Stimulated activated naive CD8-positive, alpha-beta T cell treated with anti-CD3 and anti-CD28 coated beads, Interleukin-15, Interleukin-2, amounts not matched to agents 100 ng/mL and 50 ng/mL, for 24 hours (primary cell): ENCODE measurements around the gene CCNB1.
"Not testable (repeated sequence)": the region's sequence is repeated elsewhere in the genome, so short reads cannot be mapped to it uniquely, and the experiment has no call there.

Source experiments
- H3K27ac Mint-ChIP-seq: one replicate; pipeline ENCODE4 v1.8.0; 2021; ENCODE audit warnings: mild to moderate bottlenecking, mixed read lengths
- H3K27me3 Mint-ChIP-seq: one replicate; pipeline ENCODE4 v1.8.0; 2021; ENCODE audit warnings: mixed read lengths
- H3K36me3 Mint-ChIP-seq: one replicate; pipeline ENCODE4 v1.8.0; 2021; ENCODE audit warnings: low read depth, mixed read lengths
- H3K4me1 Mint-ChIP-seq: one replicate; pipeline ENCODE4 v1.8.0; 2021; ENCODE audit warnings: low read depth, mixed read lengths
- H3K4me3 Mint-ChIP-seq: one replicate; pipeline ENCODE4 v1.8.0; 2021; ENCODE audit warnings: mild to moderate bottlenecking, mixed read lengths
- H3K9me3 Mint-ChIP-seq: one replicate; pipeline ENCODE4 v1.8.0; 2021; ENCODE audit warnings: mixed read lengths

CCNB1 gene

DNA sequence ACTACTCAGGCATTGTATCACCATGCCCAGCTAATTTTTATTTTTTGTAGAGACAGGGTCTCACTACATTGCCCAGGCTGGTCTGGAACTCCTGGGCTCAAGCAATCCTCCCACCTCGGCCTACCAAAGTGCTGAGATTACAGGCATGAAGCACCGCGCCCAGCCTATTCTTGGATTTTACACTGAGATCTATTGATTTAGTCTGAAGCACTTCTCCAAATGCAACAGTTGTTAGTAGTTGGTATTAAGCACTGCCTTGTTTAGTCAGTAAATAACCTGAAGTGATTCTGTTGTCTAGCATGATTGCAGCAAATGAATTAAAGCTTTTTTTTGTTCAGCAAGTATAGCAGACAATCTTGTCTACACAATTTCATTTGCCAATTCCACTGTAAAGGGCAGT, 8.9 kb upstream of the CCNB1 start:
- Mint-ChIP-seq H3K36me3 (no peaks in the 10 kb centered on the region), H3K27me3 (no peaks in the 10 kb centered on the region), H3K9me3 (no peaks in the 10 kb centered on the region), H3K27ac (no peak overlapping the region), H3K4me1 (no peaks in the 10 kb centered on the region), H3K4me3 (no peak overlapping the region)

GRCh38 chr5:69160651-69161050, 6.3 kb upstream of the CCNB1 start:
- H3K4me1 Mint-ChIP-seq: peaks cover under 1% of the 10 kb centered on the region
- H3K4me3 Mint-ChIP-seq: no peak overlapping the region
- H3K36me3 Mint-ChIP-seq: no peaks in the 10 kb centered on the region
- H3K27ac Mint-ChIP-seq: no peak overlapping the region
- no peaks in the 10 kb centered on the region for H3K27me3 Mint-ChIP-seq
- no peaks in the 10 kb centered on the region for H3K9me3 Mint-ChIP-seq

- Mint-ChIP-seq H3K4me1 (peaks cover 36% of the 10 kb centered on the region), H3K36me3 (peaks cover 49% of the 10 kb centered on the region), H3K27ac (peak overlapping the region; percentile 82), H3K9me3 (no peaks in the 10 kb centered on the region), H3K27me3 (no peaks in the 10 kb centered on the region), H3K4me3 (peak overlapping the region; percentile 93)
These were observed 524 bp downstream of the CCNB1 start for GRCh38 chr5:69167493-69167855.

DNA sequence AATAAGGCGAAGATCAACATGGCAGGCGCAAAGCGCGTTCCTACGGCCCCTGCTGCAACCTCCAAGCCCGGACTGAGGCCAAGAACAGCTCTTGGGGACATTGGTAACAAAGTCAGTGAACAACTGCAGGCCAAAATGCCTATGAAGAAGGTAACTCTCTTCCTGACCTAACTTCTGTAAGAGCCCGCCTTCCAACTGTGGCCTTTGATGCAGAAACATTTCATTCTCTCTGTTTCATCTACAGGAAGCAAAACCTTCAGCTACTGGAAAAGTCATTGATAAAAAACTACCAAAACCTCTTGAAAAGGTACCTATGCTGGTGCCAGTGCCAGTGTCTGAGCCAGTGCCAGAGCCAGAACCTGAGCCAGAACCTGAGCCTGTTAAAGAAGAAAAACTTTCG, 979 bp downstream of the CCNB1 start:
- Mint-ChIP-seq H3K4me3 (peak overlapping the region; percentile 93), H3K27me3 (no peaks in the 10 kb centered on the region), H3K27ac (peak overlapping the region; percentile 82), H3K36me3 (peaks cover 54% of the 10 kb centered on the region), H3K4me1 (peaks cover 36% of the 10 kb centered on the region), H3K9me3 (no peaks in the 10 kb centered on the region)

GRCh38 chr5:69170495-69170894, 3.5 kb downstream of the CCNB1 start:
- H3K27ac Mint-ChIP-seq: no peak overlapping the region
- H3K9me3 Mint-ChIP-seq: no peaks in the 10 kb centered on the region
- no peaks in the 10 kb centered on the region for H3K27me3 Mint-ChIP-seq
- H3K4me1 Mint-ChIP-seq: peaks cover 36% of the 10 kb centered on the region
- peaks cover 80% of the 10 kb centered on the region for H3K36me3 Mint-ChIP-seq
- no peak overlapping the region for H3K4me3 Mint-ChIP-seq

GRCh38 chr5:69170969-69171368, 4.0 kb downstream of the CCNB1 start:
- Mint-ChIP-seq H3K27me3 (no peaks in the 10 kb centered on the region), H3K27ac (no peak overlapping the region), H3K4me3 (no peak overlapping the region), H3K4me1 (peaks cover 32% of the 10 kb centered on the region), H3K9me3 (no peaks in the 10 kb centered on the region), H3K36me3 (peaks cover 83% of the 10 kb centered on the region)

DNA sequence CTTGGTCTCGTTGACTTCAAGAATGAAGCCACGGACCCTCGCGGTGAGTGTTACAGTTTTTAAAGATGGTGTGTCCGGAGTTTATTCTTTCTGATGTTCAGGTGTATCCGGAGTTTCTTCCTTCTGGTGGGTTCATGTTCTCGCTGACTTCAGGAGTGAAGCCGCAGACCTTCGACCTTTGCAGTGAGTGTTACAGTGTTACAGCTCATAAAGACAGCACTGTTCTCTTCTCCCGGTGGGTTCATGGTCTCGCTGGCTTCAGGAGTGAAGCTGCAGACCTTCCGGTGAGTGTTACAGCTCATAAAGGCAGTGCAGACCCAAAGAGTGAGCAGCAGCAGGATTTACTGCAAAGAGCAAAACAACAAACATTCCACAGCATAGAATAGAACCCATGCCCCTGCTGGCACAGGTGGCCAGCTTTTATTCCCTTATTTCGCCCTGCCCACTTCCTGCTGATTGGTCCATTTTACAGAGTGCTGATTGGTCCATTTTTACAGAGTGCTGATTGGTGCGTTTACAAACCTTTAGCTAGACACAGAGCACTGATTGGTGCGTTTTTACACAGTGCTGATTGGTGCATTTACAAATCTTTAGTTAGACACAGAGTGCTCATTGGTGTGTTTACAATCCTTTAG, 14.8 kb downstream of the CCNB1 start:
- H3K36me3 Mint-ChIP-seq: peaks cover 17% of the 10 kb centered on the region
- not testable (repeated sequence) for H3K9me3 Mint-ChIP-seq, H3K4me1 Mint-ChIP-seq, H3K27ac Mint-ChIP-seq, H3K27me3 Mint-ChIP-seq, H3K4me3 Mint-ChIP-seq

DNA sequence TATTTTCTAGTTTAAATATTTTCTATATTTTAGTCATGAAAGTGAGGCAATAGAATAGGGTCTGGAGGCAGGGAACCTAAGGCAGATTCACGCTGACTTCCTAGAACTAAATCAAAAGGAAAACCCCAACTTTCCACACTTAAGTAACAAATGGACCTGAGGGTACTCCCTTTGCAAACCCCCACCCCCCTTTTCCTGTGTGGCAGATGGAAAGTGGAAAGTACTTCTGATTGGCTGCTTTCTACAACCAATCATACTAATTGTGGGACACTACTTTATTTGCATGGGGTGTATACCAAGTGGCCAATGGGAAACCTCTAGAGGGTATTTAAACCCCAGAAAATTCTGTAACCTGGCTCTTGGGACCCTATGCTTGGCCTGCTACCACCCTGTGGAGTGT, 17.7 kb downstream of the CCNB1 start:
- Mint-ChIP-seq H3K27ac (no peak overlapping the region), H3K4me1 (peaks cover 9% of the 10 kb centered on the region), H3K27me3 (no peaks in the 10 kb centered on the region), H3K36me3 (no peaks in the 10 kb centered on the region), H3K4me3 (no peak overlapping the region), H3K9me3 (no peaks in the 10 kb centered on the region)

- Mint-ChIP-seq H3K27me3 (no peaks in the 10 kb centered on the region), H3K4me1 (peaks cover 15% of the 10 kb centered on the region), H3K9me3 (no peaks in the 10 kb centered on the region), H3K36me3 (peaks cover 9% of the 10 kb centered on the region), H3K27ac (no peak overlapping the region), H3K4me3 (peak overlapping the region; percentile 25)
These were observed 20.4 kb downstream of the CCNB1 start for GRCh38 chr5:69187342-69187741.

GRCh38 chr5:69188811-69189161, 21.8 kb downstream of the CCNB1 start:
- Mint-ChIP-seq H3K27ac (peak overlapping the region; percentile 96), H3K9me3 (no peaks in the 10 kb centered on the region), H3K27me3 (no peaks in the 10 kb centered on the region), H3K4me1 (peaks cover 15% of the 10 kb centered on the region), H3K36me3 (peaks cover 11% of the 10 kb centered on the region), H3K4me3 (peak overlapping the region; percentile 98)

- no peaks in the 10 kb centered on the region for H3K27me3 Mint-ChIP-seq
- H3K36me3 Mint-ChIP-seq: peaks cover 11% of the 10 kb centered on the region
- peak within 1 kb of the TSS; percentile 98 for H3K4me3 Mint-ChIP-seq
- peak within 1 kb of the TSS; percentile 96 for H3K27ac Mint-ChIP-seq
- peaks cover 15% of the 10 kb centered on the region for H3K4me1 Mint-ChIP-seq
- H3K9me3 Mint-ChIP-seq: no peaks in the 10 kb centered on the region
These were observed 22.5 kb downstream of the CCNB1 start, which contains the start of gene CENPH for GRCh38 chr5:69189162-69190086. Gene CENPH, plus strand, starts transcription at chr5:69189583. Its CDS starts 52 bp downstream, at chr5:69189635.

DNA sequence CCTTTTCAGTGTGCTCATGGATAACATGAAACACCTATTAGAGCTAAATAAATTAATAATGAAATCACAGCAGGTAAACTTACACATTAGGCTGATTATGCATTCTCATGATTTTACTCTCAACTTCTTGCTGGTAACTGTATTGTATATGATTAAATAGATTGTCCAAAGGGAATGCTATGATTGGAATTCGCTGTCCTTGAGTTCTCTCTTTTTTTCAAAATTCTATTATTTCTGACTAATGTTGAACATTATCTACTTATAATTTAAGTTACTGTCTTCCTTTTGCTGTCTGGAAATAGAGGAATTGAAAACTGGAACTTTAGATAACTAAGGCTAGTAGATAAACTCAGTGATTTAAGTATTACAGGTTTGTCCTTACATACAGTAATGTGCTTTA, 35.5 kb downstream of the CCNB1 start:
- no peaks in the 10 kb centered on the region for H3K27me3 Mint-ChIP-seq
- H3K9me3 Mint-ChIP-seq: no peaks in the 10 kb centered on the region
- H3K4me3 Mint-ChIP-seq: no peak overlapping the region
- no peaks in the 10 kb centered on the region for H3K4me1 Mint-ChIP-seq
- H3K36me3 Mint-ChIP-seq: peaks cover 50% of the 10 kb centered on the region
- no peak overlapping the region for H3K27ac Mint-ChIP-seq

DNA sequence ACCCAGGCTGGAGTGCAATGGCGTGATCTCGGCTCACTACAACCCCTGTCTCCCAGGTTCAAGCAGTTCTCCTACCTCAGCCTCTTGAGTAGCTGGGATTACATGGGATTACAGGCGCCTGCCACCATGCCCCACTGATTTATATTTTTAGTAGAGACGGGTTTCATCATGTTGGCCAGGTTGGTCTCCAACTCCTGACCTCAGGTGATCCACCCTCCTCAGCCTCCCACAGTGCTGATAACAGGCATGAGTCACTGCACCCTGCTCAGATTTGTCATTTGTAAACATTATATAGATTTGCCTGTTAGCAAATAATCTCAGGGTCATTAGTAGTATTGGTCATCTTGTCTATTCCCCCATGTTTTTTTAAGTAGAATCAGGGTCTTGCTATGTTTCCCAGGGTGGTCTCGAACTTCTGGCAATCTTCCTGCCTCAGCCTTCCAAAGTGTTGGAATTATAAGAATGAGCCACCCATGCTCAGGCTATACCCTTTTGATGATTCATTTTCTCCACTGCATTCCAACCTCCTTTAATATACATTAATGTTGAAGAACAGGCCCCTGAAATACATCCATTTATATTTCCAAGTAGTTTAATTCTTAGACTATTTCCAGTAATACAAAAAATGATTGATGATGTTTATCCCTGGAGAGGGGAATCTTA, 39.7 kb downstream of the CCNB1 start:
- Mint-ChIP-seq H3K4me1 (no peaks in the 10 kb centered on the region), H3K27me3 (no peaks in the 10 kb centered on the region), H3K4me3 (no peak overlapping the region), H3K36me3 (peaks cover 33% of the 10 kb centered on the region), H3K9me3 (no peaks in the 10 kb centered on the region), H3K27ac (no peak overlapping the region)

GRCh38 chr5:69209602-69210001, 42.7 kb downstream of the CCNB1 start:
- H3K9me3 Mint-ChIP-seq: no peaks in the 10 kb centered on the region
- peaks cover 28% of the 10 kb centered on the region for H3K36me3 Mint-ChIP-seq
- H3K4me1 Mint-ChIP-seq: no peaks in the 10 kb centered on the region
- no peak overlapping the region for H3K4me3 Mint-ChIP-seq
- H3K27ac Mint-ChIP-seq: no peak overlapping the region
- no peaks in the 10 kb centered on the region for H3K27me3 Mint-ChIP-seq

DNA sequence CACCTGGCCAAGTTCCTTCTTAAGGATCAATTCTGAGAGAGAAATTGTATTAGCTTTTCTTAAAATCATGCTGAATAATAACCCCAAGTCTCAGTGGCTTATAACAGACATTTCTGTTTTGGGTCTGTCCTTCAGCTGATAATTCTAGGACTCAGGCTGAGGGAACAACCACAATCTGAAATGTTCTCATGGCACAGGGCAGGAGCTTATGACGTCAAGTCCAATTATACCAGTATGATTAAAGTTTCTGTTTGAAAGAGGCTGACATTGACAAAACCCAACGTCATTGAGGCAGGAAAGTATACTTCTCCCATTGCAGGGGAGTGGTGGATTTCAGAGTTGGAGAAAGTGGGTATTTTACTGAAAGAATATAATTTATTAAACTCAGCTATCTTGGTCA, 44.2 kb downstream of the CCNB1 start:
- Mint-ChIP-seq H3K27me3 (no peaks in the 10 kb centered on the region), H3K27ac (no peak overlapping the region), H3K9me3 (no peaks in the 10 kb centered on the region), H3K4me3 (no peak overlapping the region), H3K4me1 (peaks cover 4% of the 10 kb centered on the region), H3K36me3 (peaks cover 33% of the 10 kb centered on the region)
